Activated T-cell treated with anti-CD3 and anti-CD28 coated beads, Interleukin-2, amount 50 U/mL, for 4 hours (primary cell): Measurements from ENCODE around the gene LHFPL3. TPM values are rescaled to one million over a fixed set of nuclear protein-coding genes. Genes with fewer than 3 reads are reported as not detected.
A peak's percentile ranks its signal among the peaks of the same experiment; 100 is the strongest.
"Not testable (repeated sequence)": the region's sequence is repeated elsewhere in the genome, so short reads cannot be mapped to it uniquely, and the experiment has no call there.

Source experiments
- ATAC-seq, 2 donors: fragments of 200-7000 bp; cut with Tn5 transposase; one replicate each; pipeline ENCODE4 v1.10.0; 2021
- DNase-seq: peaks from one replicate; pipeline ENCODE4 v3.0.0-alpha.2; 2020
- H3K27me3 Mint-ChIP-seq: one replicate; pipeline ENCODE4 v1.8.0; 2021; ENCODE audit warnings: low read depth, mixed read lengths
- H3K36me3 Mint-ChIP-seq: one replicate; pipeline ENCODE4 v1.8.0; 2022; ENCODE audit warnings: mixed read lengths; ENCODE audit not compliant: insufficient read depth
- H3K4me1 Mint-ChIP-seq: one replicate; pipeline ENCODE4 v1.8.0; 2021; ENCODE audit warnings: low read depth, mixed read lengths
- H3K4me3 Mint-ChIP-seq: one replicate; pipeline ENCODE4 v1.8.0; 2021; ENCODE audit warnings: mild to moderate bottlenecking, moderate library complexity, mixed read lengths
- H3K9me3 Mint-ChIP-seq: one replicate; pipeline ENCODE4 v1.8.0; 2021; ENCODE audit warnings: mixed read lengths
- total RNA-seq, 3 donors: library from RNA; stranded (reverse); gene quantifications; one replicate each; pipeline ENCODE4 v1.2.1, GENCODE V29; 2021

Gene LHFPL3
- not detected for total RNA-seq

DNA sequence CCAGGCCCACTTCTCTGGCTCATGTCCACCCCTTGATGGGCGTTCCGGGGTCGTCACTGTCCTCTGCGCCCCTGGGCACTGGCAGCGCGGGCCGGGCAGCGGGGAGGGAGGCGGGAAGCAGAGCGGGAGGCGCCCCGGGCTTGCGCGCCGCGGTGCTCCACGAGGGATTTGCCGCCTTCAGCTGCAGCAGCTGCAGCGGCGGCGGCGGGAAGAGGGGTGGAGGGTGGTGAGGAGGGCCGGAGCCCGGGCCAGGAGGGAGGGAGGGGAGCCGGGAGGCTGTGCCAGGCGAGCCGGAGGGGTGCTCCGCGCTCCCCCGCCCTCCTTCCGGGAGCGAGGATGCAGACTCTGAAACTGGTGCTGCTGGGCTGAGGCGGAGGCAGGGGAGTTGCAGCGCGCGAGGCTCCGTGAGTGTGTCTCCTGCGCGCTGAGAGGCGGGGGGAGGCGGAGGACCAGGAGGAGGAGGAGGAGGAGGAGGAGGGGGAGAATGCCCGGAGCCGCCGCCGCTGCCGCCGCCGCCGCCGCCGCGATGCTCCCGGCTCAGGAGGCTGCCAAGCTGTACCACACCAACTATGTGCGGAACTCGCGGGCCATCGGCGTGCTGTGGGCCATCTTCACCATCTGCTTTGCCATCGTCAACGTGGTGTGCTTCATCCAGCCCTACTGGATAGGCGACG lies at the start of gene LHFPL3:
TSS of gene LHFPL3 (plus strand) at position 308 of the 674 bp plus-strand sequence.
- no peaks in the 10 kb centered on the region for H3K36me3 Mint-ChIP-seq

DNA sequence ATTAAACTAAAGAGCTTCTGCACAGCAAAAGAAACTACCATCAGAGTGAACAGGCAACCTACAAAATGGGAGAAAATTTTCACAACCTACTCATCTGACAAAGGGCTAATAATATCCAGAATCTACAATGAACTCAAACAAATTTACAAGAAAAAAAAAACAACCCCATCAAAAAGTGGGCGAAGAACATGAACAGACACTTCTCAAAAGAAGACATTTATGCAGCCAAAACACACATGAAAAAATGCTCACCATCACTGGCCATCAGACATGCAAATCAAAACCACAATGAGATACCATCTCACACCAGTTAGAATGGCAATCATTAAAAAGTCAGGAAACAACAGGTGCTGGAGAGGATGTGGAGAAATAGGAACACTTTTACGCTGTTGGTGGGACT lies 46.7 kb upstream of the LHFPL3 start:
- H3K36me3 Mint-ChIP-seq, H3K9me3 Mint-ChIP-seq: not testable (repeated sequence)

More for the DNA sequence above, at the start of gene LHFPL3:
- Mint-ChIP-seq H3K4me3 (no peak within 1 kb of the TSS), H3K9me3 (no peaks in the 10 kb centered on the region), H3K27me3 (peaks cover 37% of the 10 kb centered on the region), H3K4me1 (peaks cover 8% of the 10 kb centered on the region)
- ATAC-seq (peak; percentile 38 to 46), DNase-seq (no peak)

DNA sequence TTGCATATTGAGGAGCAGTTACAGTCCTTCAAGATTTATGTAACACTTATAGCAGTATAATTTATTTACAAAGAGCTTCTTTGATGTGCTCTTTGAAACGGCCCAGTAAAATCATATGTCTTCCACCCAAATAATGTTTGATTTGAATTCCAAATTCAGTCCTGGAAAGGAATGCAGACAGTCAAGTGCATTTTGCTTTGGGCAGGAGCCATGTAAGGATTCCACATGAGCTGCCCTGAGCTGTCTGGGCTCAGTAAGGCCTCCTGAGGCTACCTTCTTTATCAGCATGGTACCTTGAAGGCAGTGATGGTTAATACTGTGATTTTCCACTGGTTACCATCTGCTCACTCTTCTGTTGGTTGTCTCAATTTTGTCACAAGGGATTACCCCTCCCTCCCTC lies 41.6 kb upstream of the LHFPL3 start:
- Mint-ChIP-seq H3K27me3 (peaks cover 5% of the 10 kb centered on the region), H3K36me3 (no peaks in the 10 kb centered on the region), H3K4me3 (no peak overlapping the region), H3K4me1 (no peaks in the 10 kb centered on the region), H3K9me3 (no peaks in the 10 kb centered on the region)
- DNase-seq, result no peak
- no peak for ATAC-seq

More for the DNA sequence above, 46.7 kb upstream of the LHFPL3 start:
- ATAC-seq, H3K4me3 Mint-ChIP-seq, DNase-seq, H3K4me1 Mint-ChIP-seq, H3K27me3 Mint-ChIP-seq: not testable (repeated sequence)

DNA sequence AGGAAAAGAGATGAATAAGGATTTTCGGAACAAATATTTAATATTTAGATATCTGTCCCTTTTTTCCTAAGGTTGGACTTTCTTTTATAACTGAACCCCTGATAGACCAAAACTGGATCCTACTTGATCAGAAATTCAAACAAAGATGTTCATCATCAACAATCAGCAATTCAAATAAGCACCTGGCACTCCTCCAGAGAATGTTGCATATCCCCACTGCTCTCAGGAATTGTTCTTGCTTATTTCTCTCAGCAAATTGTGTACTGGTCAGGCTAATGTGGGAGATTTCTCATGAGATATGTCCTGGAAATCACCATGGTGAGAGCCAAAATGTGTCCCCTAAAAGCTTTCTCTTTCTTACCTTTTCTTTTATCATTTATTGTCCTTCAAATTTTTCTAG lies 40.3 kb upstream of the LHFPL3 start:
- no peak for ATAC-seq
- Mint-ChIP-seq H3K4me3 (no peak overlapping the region), H3K36me3 (no peaks in the 10 kb centered on the region), H3K4me1 (no peaks in the 10 kb centered on the region), H3K27me3 (peaks cover 5% of the 10 kb centered on the region), H3K9me3 (no peaks in the 10 kb centered on the region)
- no peak for DNase-seq

DNA sequence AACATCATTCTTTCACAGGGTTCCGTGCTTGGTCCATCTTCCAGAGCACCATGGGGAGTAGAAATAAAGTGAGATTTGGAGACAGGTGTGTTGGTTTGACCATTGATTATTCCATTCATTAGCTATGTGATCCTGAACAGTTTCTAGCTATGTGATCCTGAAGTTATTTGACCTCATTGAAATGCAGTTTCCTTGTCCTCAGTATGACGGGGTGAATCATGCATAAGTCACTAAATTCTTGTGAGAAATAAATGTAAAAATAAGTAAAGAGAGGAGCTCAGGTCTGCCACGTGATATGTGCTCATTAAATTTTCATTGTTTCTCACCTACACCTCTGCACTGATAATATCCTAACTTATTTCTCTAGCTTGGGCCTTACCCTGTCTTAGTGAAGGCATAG lies 34.1 kb upstream of the LHFPL3 start:
- Mint-ChIP-seq H3K4me3 (no peak overlapping the region), H3K9me3 (peaks cover 4% of the 10 kb centered on the region), H3K27me3 (peaks cover 13% of the 10 kb centered on the region), H3K4me1 (no peaks in the 10 kb centered on the region), H3K36me3 (no peaks in the 10 kb centered on the region)
- no peak for DNase-seq
- no peak for ATAC-seq

DNA sequence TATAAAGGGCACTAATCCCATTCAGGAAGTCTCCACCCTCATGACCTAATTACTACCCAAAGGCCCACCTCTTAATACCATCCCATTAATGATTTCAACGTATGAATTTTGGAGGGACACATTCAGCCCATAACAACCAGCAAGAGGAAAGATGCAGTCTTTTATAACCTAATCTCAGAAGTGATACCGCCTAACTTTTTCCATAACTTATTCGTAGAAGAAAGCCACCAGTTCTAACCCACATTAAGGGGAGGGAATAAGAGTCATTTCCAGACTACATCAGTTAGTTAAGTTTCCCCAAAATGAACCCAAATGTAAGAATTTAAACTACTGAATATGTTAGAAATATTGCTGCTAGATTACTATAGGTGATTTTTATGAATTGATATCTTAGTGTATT lies 32.1 kb upstream of the LHFPL3 start:
- peaks cover 4% of the 10 kb centered on the region for H3K9me3 Mint-ChIP-seq
- peaks cover 13% of the 10 kb centered on the region for H3K27me3 Mint-ChIP-seq
- ATAC-seq (peak in 1 of 2 donors; percentile 21), DNase-seq (no peak)
- H3K4me3 Mint-ChIP-seq, result no peak overlapping the region
- no peaks in the 10 kb centered on the region for H3K36me3 Mint-ChIP-seq
- H3K4me1 Mint-ChIP-seq, result no peaks in the 10 kb centered on the region

DNA sequence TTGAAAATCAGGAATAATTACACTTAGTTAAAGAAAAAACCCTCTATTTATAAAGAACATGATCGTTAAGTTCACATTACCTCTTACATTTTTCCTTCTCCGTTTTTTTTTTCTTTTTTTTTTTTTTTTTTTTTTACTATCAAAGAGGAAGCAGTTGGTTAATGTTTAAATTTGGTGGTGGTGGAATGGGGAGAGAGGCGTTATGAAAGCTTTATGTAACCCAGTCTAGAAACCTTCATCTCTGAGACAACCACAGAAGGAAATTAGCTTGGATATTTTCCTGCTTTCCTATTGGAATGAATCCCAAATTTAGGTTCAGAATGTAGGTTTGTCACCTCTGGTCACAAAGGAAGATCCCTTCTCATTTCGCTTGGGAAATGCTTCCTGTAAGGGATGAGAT lies 31.5 kb upstream of the LHFPL3 start:
- Mint-ChIP-seq H3K9me3 (peaks cover 4% of the 10 kb centered on the region), H3K27me3 (peaks cover 13% of the 10 kb centered on the region), H3K36me3 (no peaks in the 10 kb centered on the region), H3K4me1 (no peaks in the 10 kb centered on the region), H3K4me3 (no peak overlapping the region)
- no peak for DNase-seq
- ATAC-seq, result no peak

- H3K9me3 Mint-ChIP-seq, result peaks cover 4% of the 10 kb centered on the region
- DNase-seq (no peak), ATAC-seq (no peak)
- H3K4me3 Mint-ChIP-seq, result no peak overlapping the region
- H3K36me3 Mint-ChIP-seq, result no peaks in the 10 kb centered on the region
- H3K4me1 Mint-ChIP-seq, result no peaks in the 10 kb centered on the region
- H3K27me3 Mint-ChIP-seq, result peaks cover 7% of the 10 kb centered on the region
These were observed 29.1 kb upstream of the LHFPL3 start for GRCh38 chr7:104299323-104299722.

- Mint-ChIP-seq H3K4me3 (no peak overlapping the region), H3K4me1 (no peaks in the 10 kb centered on the region), H3K9me3 (peaks cover 4% of the 10 kb centered on the region), H3K27me3 (peaks cover 7% of the 10 kb centered on the region), H3K36me3 (no peaks in the 10 kb centered on the region)
- no peak for DNase-seq
- ATAC-seq, result no peak
These were observed 28.6 kb upstream of the LHFPL3 start for GRCh38 chr7:104299777-104300176.

GRCh38 chr7:104306793-104307192 lies 21.6 kb upstream of the LHFPL3 start:
- H3K9me3 Mint-ChIP-seq, result no peaks in the 10 kb centered on the region
- DNase-seq (no peak), ATAC-seq (no peak)
- no peaks in the 10 kb centered on the region for H3K36me3 Mint-ChIP-seq
- H3K27me3 Mint-ChIP-seq, result peaks cover 3% of the 10 kb centered on the region
- H3K4me3 Mint-ChIP-seq, result no peak overlapping the region
- no peaks in the 10 kb centered on the region for H3K4me1 Mint-ChIP-seq

GRCh38 chr7:104317948-104318629 lies 10.3 kb upstream of the LHFPL3 start:
- H3K36me3 Mint-ChIP-seq, result no peaks in the 10 kb centered on the region
- H3K27me3 Mint-ChIP-seq, result no peaks in the 10 kb centered on the region
- no peak overlapping the region for H3K4me3 Mint-ChIP-seq
- peaks cover 29% of the 10 kb centered on the region for H3K9me3 Mint-ChIP-seq
- no peak for DNase-seq
- ATAC-seq, result no peak
- no peaks in the 10 kb centered on the region for H3K4me1 Mint-ChIP-seq

GRCh38 chr7:104327534-104327933 lies 869 bp upstream of the LHFPL3 start:
- DNase-seq (no peak), ATAC-seq (no peak)
- Mint-ChIP-seq H3K4me1 (peaks cover 8% of the 10 kb centered on the region), H3K4me3 (no peak overlapping the region), H3K27me3 (peaks cover 37% of the 10 kb centered on the region), H3K9me3 (peaks cover 5% of the 10 kb centered on the region), H3K36me3 (no peaks in the 10 kb centered on the region)

DNA sequence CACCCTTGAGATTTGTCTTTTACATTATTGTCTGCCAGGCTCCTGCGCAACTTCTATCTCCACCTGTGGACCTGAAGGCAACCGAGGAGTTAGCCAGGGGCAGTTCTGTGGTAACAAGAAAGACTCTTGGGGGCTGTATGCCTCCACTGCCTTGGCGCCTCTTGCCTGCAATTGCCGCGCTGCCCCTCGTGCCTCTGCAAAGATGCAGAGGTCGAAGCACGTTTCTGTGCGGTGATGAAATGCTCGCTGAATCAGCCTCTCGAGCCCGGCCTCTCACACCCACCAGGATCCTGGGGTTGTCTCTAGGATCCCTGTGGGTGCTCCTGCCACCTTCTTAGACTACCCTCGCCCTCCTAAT lies 486 bp upstream of the LHFPL3 start:
- H3K27me3 Mint-ChIP-seq, result peaks cover 37% of the 10 kb centered on the region
- ATAC-seq (no peak), DNase-seq (no peak)

DNA sequence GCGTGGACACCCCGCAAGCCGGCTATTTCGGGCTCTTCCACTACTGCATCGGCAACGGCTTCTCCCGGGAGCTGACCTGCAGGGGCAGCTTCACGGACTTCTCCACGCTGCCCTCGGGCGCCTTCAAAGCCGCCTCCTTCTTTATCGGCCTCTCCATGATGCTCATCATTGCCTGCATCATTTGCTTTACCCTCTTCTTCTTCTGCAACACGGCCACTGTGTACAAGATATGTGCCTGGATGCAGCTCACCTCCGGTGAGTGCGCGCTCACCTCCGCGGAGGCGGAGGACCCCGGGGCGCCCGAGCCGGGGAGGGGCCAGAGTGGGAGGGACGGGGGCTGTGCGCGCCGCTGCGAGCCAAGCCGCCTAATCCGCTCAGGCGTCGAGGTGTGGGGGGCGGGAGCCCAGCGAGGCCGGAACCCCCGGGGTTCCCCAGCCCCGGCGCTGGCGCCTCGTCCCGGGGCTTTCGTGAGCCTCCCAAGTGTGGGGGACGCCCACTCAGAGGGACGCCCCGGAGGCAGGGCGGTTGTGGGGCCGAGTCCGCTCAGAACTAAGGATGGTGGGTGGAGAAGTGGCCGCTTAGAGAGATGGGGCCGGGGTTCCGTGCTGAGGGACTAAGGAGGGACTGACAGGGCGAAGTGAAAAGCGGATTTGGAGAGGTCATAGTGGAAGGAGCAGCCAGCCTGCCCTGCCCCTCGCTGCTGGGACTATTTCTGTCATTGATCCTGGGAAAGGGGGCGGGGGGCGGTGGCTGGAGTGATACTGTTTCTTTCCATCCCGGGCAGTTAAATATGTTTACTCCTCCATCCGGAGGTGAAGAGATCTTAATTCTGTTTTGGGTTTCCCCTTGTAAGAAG lies 795 bp downstream of the LHFPL3 start:
- Mint-ChIP-seq H3K27me3 (peaks cover 43% of the 10 kb centered on the region), H3K4me3 (no peak overlapping the region), H3K4me1 (peaks cover 8% of the 10 kb centered on the region), H3K36me3 (no peaks in the 10 kb centered on the region), H3K9me3 (no peaks in the 10 kb centered on the region)
- no peak for DNase-seq
- ATAC-seq, result peak; percentile 38

More for the DNA sequence above, 486 bp upstream of the LHFPL3 start:
- peaks cover 4% of the 10 kb centered on the region for H3K9me3 Mint-ChIP-seq
- H3K36me3 Mint-ChIP-seq, result no peaks in the 10 kb centered on the region
- H3K4me1 Mint-ChIP-seq, result peaks cover 8% of the 10 kb centered on the region
- H3K4me3 Mint-ChIP-seq, result no peak overlapping the region
